GM19438 (cell line): ENCODE data around the gene CDK19.
A peak's percentile ranks its signal among the peaks of the same experiment; 100 is the strongest.

Experiments used
- ATAC-seq: cut with Tn5 transposase; IDR thresholded peaks from one replicate; pipeline ENCODE4 v1.9.1; 2021; ENCODE audit warnings: low read depth; ENCODE audit not compliant: unreplicated experiment

The CDK19 gene

DNA sequence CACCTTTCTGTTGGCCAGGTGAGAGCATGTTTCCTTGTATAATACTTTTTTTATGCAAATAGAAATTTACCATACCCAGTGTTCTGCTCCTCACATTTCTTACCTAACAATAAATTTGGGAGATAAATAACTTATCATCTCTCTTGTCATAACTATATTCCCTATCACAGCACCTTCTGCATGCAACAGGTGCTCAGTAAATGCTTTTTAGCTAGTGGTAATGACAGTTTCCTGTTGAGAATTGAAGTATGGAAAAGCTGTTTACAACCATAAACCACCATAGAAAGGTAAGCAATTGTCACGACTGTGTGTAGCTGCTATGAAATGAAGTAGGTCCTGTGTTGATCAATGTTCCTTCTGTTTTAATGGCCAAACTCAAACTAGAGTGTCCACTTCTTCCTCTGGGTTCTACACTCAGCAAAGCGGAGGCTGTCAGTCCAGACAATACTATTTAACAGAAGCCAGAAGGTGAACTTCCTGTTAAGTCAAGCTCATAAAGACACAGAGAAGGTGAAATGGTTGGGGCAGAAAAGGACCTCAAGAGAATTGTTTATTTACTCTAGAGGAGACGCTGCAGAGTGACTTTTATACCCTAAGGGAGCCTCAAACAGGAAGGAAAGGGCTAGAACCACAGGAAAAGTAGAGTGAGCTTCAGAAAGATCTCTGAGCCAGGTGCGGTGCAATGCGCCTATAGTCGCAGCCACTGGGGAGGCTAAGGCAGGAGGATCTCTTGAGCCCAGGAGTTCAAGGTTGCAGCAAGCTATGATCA lies 254.8 kb downstream of the CDK19 start:
- ATAC-seq: peak; percentile 75
